GM08714 (cell line): ENCODE measurements around the gene MBTPS1.
"Not testable (repeated sequence)": the region's sequence is repeated elsewhere in the genome, so short reads cannot be mapped to it uniquely, and the experiment has no call there.

ENCODE experiments used
- H3K4me3 ChIP-seq: fragments of 200-500 bp; sonication (Bioruptor generic); 2 replicates; pipeline ENCODE4 v1.5.1; 2014; ENCODE audit warnings: mild to moderate bottlenecking, low read length, inconsistent platforms
- ZNF274 ChIP-seq: IDR thresholded peaks from 2 replicates; pipeline ENCODE4 v1.6.1; 2012; ENCODE audit warnings: mild to moderate bottlenecking, low read depth, low read length

Gene MBTPS1

DNA sequence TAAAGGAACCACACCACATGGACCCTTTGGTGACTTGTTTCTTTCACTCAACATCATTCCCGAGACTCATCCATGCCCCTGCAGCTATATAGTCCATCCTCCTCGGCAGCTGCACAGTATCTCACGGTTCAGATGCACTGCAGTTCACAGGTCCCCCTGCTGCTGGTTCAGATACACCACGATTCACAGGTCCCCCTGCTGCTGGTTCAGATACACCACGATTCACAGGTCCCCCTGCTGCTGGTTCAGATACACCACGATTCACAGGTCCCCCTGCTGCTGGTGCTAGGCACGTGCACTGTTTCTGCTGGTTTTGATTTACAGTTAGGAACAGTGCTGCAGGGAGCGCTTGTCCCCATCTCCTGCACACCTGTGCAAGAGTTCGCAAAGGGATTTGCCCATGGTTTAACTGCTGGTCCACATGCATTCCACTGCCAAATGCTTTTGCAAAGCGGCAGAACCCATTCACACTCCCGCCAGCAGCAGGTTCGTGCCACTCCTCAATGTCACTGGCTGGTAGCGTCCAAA lies 24.5 kb upstream of the MBTPS1 start:
- H3K4me3 ChIP-seq: no peak overlapping the region
- TF ChIP-seq ZNF274: no peak

- no peak for TF ChIP-seq ZNF274
- H3K4me3 ChIP-seq: no peak overlapping the region
These were observed 23.0 kb upstream of the MBTPS1 start for GRCh38 chr16:84139628-84140258.

- H3K4me3 ChIP-seq: no peak overlapping the region
- TF ChIP-seq ZNF274: no peak
These were observed 22.3 kb upstream of the MBTPS1 start for GRCh38 chr16:84138824-84139627.

DNA sequence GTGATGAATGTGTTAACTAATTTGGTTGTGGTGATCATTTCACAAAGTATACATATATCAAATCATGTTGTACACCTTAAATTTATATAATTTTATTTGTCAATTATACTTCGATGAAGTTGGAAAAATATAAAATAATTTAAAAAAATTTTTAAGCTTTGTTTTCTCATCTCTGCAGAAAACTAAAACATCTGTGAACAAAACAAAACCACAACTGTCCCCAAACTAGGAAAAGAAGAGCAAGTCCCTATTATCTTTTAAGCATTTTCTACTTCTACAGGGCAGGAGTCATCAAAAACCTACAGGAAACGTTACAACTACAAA lies 21.7 kb upstream of the MBTPS1 start:
- TF ChIP-seq ZNF274: no peak

DNA sequence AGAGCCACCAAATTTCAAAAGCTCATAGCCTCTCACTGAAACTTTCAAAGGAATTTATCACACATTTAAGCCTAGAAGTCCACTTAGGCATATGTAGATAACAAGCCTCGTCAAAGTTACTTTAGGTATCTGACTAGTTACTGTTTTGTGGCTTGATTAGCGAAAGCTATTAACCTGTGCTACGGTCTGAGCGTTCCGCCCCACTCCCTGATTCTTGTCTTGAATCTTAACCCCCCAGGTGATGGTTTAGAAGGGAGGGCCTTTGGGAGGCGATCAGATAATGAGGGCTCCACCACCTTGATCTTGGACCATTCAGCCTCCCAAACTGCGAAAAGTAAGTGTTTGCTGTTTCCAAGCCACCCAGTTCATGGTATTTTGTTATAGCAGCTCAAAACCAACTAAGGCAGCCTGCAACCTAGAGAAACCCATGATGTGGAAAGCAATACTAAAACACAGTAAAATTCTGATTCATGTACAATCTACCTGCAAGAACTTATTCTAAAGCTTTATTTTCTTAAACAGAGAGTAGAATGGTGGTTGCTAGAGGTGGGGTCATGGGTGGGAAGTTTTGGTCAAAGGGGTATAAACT lies 21.1 kb upstream of the MBTPS1 start:
- H3K4me3 ChIP-seq: no peak overlapping the region
- TF ChIP-seq ZNF274: no peak

More for the DNA sequence above, 21.7 kb upstream of the MBTPS1 start:
- no peak overlapping the region for H3K4me3 ChIP-seq

DNA sequence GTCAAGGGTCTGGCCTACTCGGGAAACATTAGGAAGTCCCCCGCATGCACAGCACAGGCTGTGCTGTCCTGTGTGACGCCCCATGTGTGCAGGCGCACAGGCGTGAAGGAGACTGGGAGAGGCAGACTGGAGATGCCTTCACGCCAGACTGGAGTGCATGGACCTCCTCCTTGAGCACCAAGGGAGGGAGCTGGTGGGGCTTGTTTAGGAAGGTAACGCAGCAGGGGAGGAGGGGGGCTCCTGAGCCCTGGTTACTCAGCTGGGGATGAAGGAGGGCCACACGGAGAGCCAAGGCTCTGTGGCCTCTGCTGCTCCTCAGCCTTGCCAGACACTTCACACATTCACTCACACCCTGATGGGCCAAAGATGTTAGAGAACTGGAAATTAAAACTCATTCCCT lies 20.5 kb upstream of the MBTPS1 start:
- no peak for TF ChIP-seq ZNF274
- no peak overlapping the region for H3K4me3 ChIP-seq

- no peak for TF ChIP-seq ZNF274
- no peak overlapping the region for H3K4me3 ChIP-seq
These were observed 19.8 kb upstream of the MBTPS1 start for GRCh38 chr16:84136331-84137125.

- TF ChIP-seq ZNF274: no peak
- no peak overlapping the region for H3K4me3 ChIP-seq
These were observed 16.0 kb upstream of the MBTPS1 start for GRCh38 chr16:84132527-84133285.

DNA sequence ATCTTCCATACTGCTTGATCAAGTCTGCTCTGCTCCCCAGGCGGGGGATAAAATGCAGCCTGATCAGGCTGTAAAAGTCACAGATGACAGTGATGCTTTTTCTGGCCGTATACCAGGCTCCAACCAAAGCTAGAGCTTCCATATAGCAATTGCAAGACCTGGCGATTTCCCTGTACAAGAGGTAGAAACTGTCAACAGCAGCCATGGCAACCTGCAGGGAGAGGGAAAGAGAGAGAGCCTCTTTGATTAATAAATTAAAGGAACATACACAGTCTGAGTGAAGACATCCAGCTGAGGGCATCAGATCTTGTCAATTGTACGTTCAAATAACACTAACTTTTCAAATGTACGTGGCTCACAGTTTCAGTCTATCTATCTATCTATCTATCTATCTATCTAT lies 14.4 kb upstream of the MBTPS1 start:
- TF ChIP-seq ZNF274: no peak
- no peak overlapping the region for H3K4me3 ChIP-seq

GRCh38 chr16:84124257-84125073 lies 7.7 kb upstream of the MBTPS1 start:
- no peak for TF ChIP-seq ZNF274
- H3K4me3 ChIP-seq: no peak overlapping the region

DNA sequence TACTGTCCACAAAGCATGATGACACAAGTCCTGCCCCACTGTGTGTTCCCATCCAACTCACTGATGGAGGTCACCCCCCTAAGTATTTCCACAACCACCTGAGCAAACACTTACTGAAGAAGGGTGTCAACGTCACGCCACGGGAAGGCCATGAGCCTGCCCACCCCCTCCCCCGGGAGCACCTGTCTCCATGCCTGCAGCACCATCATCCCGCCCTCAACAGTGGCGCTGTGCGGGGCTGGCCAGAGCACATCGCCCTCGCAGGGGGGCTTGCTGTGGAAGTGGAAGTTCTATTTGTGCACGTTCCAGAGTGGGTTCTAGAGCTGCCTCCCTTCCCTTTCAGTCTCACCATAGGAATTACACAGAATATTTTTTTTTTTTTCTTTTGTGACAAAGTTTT lies 4.3 kb upstream of the MBTPS1 start:
- TF ChIP-seq ZNF274: no peak
- H3K4me3 ChIP-seq: no peak overlapping the region

DNA sequence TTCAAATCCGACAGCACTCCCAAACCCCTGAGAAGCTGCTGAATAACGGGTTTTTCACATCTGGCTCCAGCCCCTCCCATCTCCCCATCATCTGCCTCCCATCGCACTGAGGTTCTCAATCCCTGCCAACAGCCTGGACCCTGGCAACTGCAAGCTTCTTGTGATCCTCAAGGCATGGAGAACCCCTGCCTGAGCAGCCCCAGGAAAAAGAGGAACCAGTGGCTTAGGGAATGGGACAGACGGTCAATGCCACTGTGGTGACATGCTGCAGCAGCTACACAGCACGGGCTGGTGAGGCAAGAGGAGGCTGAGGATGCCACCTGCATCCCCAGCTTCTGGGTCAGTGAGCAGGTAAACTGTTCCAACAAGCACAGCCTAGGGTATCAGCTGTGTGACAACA lies 3.3 kb upstream of the MBTPS1 start:
- TF ChIP-seq ZNF274: no peak

GRCh38 chr16:84119368-84119767 lies 2.6 kb upstream of the MBTPS1 start:
- TF ChIP-seq ZNF274: no peak
- H3K4me3 ChIP-seq: no peak overlapping the region

More for the DNA sequence above, 3.3 kb upstream of the MBTPS1 start:
- H3K4me3 ChIP-seq: no peak overlapping the region

GRCh38 chr16:84118315-84118714 lies 1.6 kb upstream of the MBTPS1 start:
- H3K4me3 ChIP-seq: not testable (repeated sequence)
